Sigmoid colon (tissue), 4 donors: ENCODE data around the gene SRGAP2B.
"Not testable (repeated sequence)": the region's sequence is repeated elsewhere in the genome, so short reads cannot be mapped to it uniquely, and the experiment has no call there.

Experiments
- EP300 ChIP-seq, 4 donors: sonication (generic); formaldehyde crosslinking; IDR thresholded peaks; one replicate each; pipeline ENCODE4 v1.6.1; 2017; ENCODE audit warnings: antibody characterized with exemption in 4 of 4
- POLR2A ChIP-seq, 2 donors: fragments of 450-650 bp; IDR thresholded peaks; one replicate each; pipeline ENCODE4 v1.6.1; 2016; ENCODE audit warnings: antibody characterized with exemption in 2 of 2, mild to moderate bottlenecking in 2 of 2, moderate library complexity in 2 of 2
- POLR2AphosphoS5 ChIP-seq, 4 donors: sonication (generic); formaldehyde crosslinking; IDR thresholded peaks; one replicate each; pipeline ENCODE4 v1.6.1; 2017; ENCODE audit warnings: antibody characterized with exemption in 4 of 4
- TF ChIP-seq, protein P1 (sequence below), 4 experiments: fragments of 450-650 bp in 3 of 4; fragments of 200-600 bp in 1 of 4; IDR thresholded peaks; one replicate each; pipeline ENCODE4 v1.5.1; 2016 to 2019; ENCODE audit warnings: antibody characterized with exemption in 4 of 4, mild to moderate bottlenecking in 3 of 4, moderate library complexity in 2 of 4

DNA sequence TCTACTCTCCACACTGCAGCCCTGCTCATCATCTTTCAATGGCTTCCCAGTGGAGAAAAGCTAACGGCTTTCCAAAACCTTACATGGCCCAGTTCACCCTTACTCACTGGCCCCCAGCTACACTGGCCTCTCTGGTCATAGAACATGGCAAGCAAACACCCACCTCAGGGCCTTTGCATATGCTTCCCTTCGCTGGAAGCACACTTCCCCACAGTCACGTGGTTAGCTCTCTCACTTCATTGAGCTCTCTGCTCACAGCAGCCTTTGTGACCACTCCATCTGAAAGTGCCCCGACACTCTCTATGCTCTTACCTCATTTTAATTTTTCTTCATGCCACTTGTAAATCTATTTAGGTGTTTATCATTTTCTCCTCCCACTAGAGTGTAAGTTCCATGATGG is 83.3 kb downstream of the SRGAP2B start:
- TF ChIP-seq, protein P1, sequence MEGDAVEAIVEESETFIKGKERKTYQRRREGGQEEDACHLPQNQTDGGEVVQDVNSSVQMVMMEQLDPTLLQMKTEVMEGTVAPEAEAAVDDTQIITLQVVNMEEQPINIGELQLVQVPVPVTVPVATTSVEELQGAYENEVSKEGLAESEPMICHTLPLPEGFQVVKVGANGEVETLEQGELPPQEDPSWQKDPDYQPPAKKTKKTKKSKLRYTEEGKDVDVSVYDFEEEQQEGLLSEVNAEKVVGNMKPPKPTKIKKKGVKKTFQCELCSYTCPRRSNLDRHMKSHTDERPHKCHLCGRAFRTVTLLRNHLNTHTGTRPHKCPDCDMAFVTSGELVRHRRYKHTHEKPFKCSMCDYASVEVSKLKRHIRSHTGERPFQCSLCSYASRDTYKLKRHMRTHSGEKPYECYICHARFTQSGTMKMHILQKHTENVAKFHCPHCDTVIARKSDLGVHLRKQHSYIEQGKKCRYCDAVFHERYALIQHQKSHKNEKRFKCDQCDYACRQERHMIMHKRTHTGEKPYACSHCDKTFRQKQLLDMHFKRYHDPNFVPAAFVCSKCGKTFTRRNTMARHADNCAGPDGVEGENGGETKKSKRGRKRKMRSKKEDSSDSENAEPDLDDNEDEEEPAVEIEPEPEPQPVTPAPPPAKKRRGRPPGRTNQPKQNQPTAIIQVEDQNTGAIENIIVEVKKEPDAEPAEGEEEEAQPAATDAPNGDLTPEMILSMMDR (IDR thresholded peaks at IDR 0.05): not testable (repeated sequence)
- not testable (repeated sequence) for TF ChIP-seq EP300, POLR2A, POLR2AphosphoS5 (IDR thresholded peaks at IDR 0.05)
